ENCODE measurements around the gene FECH. TPM values are rescaled to one million over a fixed set of nuclear protein-coding genes. Genes with fewer than 3 reads are reported as not detected.

Gene FECH
- total RNA-seq, 1 experiment from 2014 or later: 24.1 TPM

GRCh38 chr18:57619876-57620275 lies 33.4 kb upstream of the FECH start:
- no peak overlapping the region for H2BK5ac ChIP-seq (ENCODE audit: insufficient read length, low read length)
- H3K56ac ChIP-seq (ENCODE audit: insufficient read length, low read depth, low read length): no peak overlapping the region
- no peak overlapping the region for H4K91ac ChIP-seq (ENCODE audit: insufficient read length, low read depth, low read length)
- TF ChIP-seq, protein P1, sequence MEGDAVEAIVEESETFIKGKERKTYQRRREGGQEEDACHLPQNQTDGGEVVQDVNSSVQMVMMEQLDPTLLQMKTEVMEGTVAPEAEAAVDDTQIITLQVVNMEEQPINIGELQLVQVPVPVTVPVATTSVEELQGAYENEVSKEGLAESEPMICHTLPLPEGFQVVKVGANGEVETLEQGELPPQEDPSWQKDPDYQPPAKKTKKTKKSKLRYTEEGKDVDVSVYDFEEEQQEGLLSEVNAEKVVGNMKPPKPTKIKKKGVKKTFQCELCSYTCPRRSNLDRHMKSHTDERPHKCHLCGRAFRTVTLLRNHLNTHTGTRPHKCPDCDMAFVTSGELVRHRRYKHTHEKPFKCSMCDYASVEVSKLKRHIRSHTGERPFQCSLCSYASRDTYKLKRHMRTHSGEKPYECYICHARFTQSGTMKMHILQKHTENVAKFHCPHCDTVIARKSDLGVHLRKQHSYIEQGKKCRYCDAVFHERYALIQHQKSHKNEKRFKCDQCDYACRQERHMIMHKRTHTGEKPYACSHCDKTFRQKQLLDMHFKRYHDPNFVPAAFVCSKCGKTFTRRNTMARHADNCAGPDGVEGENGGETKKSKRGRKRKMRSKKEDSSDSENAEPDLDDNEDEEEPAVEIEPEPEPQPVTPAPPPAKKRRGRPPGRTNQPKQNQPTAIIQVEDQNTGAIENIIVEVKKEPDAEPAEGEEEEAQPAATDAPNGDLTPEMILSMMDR (conservative IDR thresholded peaks at IDR 0.05): no peak
- no peak overlapping the region for H3T11ph ChIP-seq (ENCODE audit: low read length)
- H3K79me1 ChIP-seq (ENCODE audit: insufficient read depth, low read depth, low read length, poor library complexity, severe bottlenecking): peaks cover 7% of the 10 kb centered on the region
- H2AK5ac ChIP-seq (ENCODE audit: insufficient read length, low read length): no peak overlapping the region
- H3K79me2 ChIP-seq (ENCODE audit: insufficient read depth, low read length): peaks cover 4% of the 10 kb centered on the region; the same call in 1 of the 2 replicates
- Mint-ChIP-seq H3K36me3 (ENCODE audit: insufficient read depth in 1 of 3, low read depth in 3 of 3) (peaks cover 23 to 50% (median 43%) of the 10 kb centered on the region in 3 experiments; a peak in 6 of 7 replicates), H3K27ac (no peak overlapping the region), H3K27me3 (ENCODE audit: low read depth) (no peaks in the 10 kb centered on the region), H3K9me3 (no peaks in the 10 kb centered on the region; a peak in 1 of 5 replicates), H3K4me3 (peak overlapping the region; percentile 94 to 96; a peak in 4 of 5 replicates), H3K4me1 (peaks cover 7 to 10% of the 10 kb centered on the region in 2 experiments; a peak in 3 of 4 replicates)
- H2BK120ac ChIP-seq (ENCODE audit: low read depth, low read length, poor library complexity, severe bottlenecking): no peak overlapping the region
- H2BK20ac ChIP-seq (ENCODE audit: low read depth, low read length, poor library complexity, severe bottlenecking): no peak overlapping the region
- no peak overlapping the region for H3K23ac ChIP-seq (ENCODE audit: insufficient read length, low read depth, low read length)
- no peaks in the 10 kb centered on the region for H3K23me2 ChIP-seq (ENCODE audit: insufficient read length, low read depth, low read length, poor library complexity, severe bottlenecking)
- H2BK15ac ChIP-seq (ENCODE audit: low read depth, low read length): no peak overlapping the region
- H3K4me2 ChIP-seq (ENCODE audit: insufficient read depth, insufficient read length, low read length): no peak overlapping the region
- H3K14ac ChIP-seq (ENCODE audit: insufficient read depth, low read length): no peak overlapping the region
- no peak overlapping the region for H4K5ac ChIP-seq (ENCODE audit: insufficient read length, low read depth, low read length)
- no peaks in the 10 kb centered on the region for H3K27me3 ChIP-seq (ENCODE audit: insufficient read depth, low read length)
- H3K4ac ChIP-seq (ENCODE audit: low read depth, low read length): no peak overlapping the region
- no peak overlapping the region for H3K27ac ChIP-seq (ENCODE audit: insufficient read length, low read depth, low read length)
- WGBS (ENCODE audit: extremely low coverage, insufficient read length, low lambda C conversion rate): no CpG with 5 or more reads among the region's 3 CpGs
- no peak overlapping the region for H3K18ac ChIP-seq (ENCODE audit: insufficient read length, low read depth, low read length)
- peaks cover 2% of the 10 kb centered on the region; the same call in 1 of the 2 replicates for H3K4me1 ChIP-seq (ENCODE audit: insufficient read depth, low read length)
- no peak for DNase-seq
- no peak overlapping the region for H2BK12ac ChIP-seq (ENCODE audit: insufficient read length, low read depth, low read length)
- no peaks in the 10 kb centered on the region for H3K9me3 ChIP-seq (ENCODE audit: control insufficient read depth, low read depth, low read length)
- no peak overlapping the region for H4K8ac ChIP-seq (replicated peaks; ENCODE audit: insufficient read length, low read depth, low read length)
- no peaks in the 10 kb centered on the region for H4K20me1 ChIP-seq (ENCODE audit: control insufficient read depth, insufficient read depth, insufficient read length)
- H3K9ac ChIP-seq (ENCODE audit: extremely low read depth, insufficient read length, low read length): peak overlapping the region; percentile 7
- H2AFZ ChIP-seq (ENCODE audit: low read length): no peak overlapping the region

Measured in H9 (cell line).